Activated CD8-positive, alpha-beta memory T cell treated with anti-CD3 and anti-CD28 coated beads, Interleukin-2, amount 50 U/mL, for 1 hour (primary cell): Measurements from ENCODE around the gene SLC25A39.
"Not testable (repeated sequence)": the region's sequence is repeated elsewhere in the genome, so short reads cannot be mapped to it uniquely, and the experiment has no call there.

ENCODE experiments used
- DNase-seq: peaks from one replicate; pipeline ENCODE4 v3.0.0-alpha.2; 2020; ENCODE audit errors: extremely low read depth

The SLC25A39 gene

DNA sequence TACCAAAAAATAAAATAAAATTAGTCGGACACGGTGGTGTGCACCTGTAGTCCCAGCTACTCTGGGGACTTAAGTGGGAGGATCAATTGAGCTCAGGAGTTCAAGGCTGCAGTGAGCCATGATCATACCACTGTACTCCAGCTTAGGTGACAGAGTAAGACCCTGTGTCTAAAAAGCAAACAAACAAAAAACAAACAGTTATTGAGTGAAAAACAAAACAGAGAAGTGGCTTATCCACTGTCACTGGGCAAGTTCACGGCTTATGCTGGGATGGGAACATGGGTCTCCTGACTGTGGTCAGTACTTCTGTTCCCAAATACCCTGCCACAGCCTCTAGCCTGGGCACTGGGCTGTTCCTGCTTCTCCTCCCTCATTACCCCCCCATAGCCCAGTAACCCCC lies 10.9 kb upstream of the SLC25A39 start:
- DNase-seq = no peak

DNA sequence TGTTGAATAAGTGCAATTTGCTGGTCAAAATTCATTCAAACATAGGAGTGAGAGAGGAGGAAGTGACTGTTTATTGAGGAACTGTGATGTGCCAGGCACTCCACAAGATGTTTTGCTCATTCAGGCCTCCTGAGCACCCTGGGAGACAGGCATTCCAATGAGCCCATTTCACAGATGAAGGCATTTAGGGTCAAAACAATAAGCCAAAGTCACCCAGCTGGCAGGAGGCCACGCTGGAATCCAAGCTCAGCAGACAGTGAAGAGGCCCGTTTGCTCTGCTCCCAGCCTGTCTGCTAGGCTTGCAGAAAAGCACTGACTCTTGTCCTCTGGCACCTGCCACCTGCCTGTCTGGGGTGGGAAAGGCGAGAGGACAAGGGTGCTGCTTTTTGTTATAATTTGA lies 10.1 kb upstream of the SLC25A39 start:
- DNase-seq = no peak

DNA sequence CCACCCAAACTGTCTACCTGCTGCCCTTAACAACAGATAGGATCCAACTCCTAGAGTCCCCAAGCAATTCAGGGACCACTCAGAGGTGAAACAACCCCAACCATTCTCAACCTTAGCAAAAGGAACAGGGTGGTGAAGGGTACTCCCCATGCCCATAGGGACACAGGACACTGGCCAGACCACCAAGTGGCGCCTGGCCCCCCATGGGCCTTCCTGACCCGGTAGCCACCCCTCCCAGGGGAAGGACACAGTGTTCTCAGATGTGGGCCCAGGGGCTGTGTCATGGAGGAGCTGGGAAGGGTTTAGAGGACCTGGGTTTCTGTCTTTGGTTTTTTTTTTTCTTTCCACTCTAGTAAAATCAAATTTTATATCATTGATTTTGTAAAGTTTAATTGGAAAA lies 9.7 kb upstream of the SLC25A39 start:
- no peak for DNase-seq

DNA sequence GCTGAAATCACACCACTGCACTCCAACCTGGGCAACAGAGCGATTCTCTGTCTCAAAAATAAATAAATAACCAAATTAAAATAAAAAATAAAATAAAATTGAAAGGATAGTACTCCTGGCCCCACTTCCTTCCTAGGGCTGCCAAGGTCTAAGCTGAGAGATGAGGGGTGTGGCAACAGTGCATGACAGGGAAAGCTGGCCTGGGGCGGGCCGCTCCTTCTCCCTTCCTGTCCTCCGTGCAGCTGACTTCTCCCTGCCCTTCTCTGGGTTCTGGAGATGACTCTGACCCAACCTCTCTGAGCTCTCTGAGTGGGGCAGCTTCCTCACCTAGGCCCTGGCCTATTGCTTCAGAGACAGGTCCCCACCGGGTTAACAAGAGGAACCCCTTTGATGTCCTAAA lies 8.7 kb upstream of the SLC25A39 start:
- DNase-seq = no peak

DNA sequence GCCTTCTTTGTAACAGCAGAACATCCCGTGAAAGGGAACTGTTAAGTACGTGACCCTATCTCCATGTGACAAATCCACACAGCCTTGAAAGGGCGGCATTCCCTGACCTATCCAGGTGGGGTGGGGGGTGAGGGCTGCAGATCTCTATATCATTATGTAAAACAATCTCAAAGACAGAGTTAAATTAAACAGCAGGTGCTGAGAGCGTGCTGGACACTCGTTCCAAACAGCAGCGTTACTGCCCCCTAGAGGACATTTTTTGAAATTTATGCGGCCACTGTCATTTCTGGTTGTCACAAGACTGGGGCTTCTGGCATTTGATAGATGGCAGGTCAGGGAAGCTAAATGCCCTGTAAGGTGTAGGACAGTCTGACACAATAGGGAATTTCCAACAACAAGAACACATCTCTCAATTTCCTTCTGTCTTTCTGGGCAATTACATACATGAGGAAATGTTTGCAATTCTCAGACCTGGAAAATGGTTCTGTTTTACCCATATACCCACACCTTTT lies 6.7 kb upstream of the SLC25A39 start:
- DNase-seq = no peak

DNA sequence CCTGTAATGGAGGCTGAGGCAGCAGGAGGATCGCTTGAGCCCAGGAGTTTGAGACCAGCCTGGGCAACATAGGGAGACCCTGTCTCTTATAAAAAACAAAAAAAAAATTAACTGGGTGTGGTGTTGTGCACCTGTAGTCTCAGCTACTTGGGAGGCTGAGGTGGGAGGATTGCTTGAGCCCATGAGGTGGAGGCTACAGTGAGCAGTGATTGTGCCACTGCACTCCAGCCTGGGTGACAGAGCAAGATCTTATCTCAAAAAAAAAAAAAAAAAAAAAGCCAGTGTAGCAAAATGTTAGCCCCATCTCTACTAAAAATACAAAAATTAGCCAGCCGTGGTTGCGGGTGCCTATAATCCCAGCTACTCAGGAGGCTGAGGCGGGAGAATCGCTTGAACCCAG lies 5.6 kb upstream of the SLC25A39 start:
- not testable (repeated sequence) for DNase-seq

DNA sequence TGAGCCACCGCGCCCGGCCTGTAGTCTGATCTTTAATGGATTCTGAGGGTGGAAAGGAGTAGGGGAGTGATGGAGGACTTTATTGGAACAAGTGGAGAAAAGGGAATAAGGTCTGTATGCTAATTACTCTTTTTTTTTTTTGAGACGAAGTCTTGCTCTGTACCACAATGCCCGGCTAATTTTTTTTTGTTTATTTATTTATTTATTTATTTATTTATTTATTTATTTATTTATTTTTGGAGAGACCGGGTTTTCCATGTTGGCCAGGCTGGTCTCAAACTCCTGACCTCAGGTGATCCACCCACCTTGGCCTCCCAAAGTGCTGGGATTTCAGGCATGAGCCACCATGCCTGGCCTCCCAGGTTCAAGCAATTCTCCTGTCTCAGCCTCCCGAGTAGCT lies 4.9 kb upstream of the SLC25A39 start:
- not testable (repeated sequence) for DNase-seq

DNA sequence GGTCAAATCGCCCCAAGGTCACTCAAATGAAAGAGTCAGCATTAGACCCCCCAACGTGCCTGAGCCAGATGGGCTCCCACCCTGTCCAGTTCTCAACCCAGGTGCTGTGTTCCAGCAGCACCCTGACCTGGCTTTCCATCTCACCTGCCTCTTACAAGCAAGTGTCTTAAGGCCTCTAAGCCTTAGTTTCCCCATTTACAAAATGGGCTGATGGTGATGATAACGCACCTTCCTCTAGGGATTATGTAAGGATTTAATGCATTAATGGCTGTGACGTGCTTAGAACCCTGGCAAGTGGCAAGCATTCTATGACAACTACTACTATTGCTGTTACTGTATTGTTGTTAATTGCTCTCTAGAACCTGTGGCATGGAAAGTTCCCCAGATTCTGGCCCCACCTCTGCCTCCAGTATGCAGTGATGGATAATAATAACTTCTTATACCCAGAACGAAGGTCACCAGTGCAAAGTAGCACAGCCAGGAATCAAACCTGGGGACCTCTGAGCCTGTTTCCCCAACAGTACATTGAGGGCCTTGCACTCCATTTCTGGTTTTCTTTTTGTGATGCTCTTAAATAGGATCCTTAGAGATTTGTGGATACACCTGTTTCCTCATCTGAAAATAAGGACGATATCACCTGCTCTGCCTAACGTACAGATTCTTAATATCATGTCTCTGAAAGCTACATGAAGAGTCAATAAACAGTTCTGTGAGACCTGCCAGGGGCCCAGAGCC lies 3.3 kb upstream of the SLC25A39 start:
- DNase-seq = no peak

DNA sequence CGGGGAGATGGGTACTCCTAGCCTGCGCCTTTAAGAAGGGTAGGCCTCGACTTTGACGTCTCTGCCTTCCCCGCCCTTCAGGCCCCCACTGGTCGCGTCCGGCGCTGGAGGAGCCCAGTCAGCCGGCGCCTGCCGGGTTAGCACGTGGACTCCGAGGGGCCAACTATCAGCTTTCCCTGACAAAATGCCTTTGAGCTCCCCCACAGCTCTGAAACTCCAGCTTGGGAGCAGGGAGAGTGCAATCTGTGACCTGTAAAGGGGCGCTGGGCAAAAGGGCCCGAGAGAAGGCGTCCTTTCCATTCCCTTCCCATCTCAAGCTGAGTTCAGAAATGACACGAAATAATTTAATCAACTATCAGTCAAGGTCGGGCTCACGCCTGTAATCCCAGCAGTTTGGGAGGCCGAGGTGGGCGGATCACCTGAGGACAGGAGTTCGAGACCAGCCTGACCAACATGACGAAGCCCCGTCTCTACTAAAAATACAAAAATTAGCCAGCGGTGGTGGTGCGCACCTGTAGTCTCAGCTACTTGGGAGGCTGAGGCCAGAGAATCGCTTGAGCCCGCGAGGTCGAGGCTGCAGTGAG lies 2.3 kb upstream of the SLC25A39 start:
- DNase-seq = peak; percentile 80

DNA sequence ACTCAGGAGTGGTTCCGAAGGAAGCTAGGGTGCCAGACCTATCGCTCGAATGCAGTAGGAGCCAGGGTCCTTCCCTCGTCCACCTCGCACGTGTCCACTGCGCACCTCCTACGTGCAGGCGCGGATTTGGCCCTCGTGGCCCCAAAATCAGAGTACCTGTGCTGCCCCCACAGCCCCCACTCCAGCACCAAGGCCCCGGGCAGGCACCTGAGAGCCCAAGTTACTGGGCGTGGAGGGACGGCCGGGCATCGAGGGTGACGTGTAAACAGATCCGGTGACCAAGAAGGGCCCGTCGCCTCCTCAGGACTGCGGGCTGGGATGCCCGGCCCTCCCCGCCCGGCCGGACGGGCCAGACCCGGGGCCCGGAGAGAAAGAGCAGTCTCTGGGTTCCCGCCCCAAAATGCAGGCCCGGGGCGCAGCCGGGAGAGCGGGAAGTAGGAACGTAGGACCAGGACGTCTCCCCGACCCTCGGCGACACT lies 492 bp downstream of the SLC25A39 start:
- no peak for DNase-seq

DNA sequence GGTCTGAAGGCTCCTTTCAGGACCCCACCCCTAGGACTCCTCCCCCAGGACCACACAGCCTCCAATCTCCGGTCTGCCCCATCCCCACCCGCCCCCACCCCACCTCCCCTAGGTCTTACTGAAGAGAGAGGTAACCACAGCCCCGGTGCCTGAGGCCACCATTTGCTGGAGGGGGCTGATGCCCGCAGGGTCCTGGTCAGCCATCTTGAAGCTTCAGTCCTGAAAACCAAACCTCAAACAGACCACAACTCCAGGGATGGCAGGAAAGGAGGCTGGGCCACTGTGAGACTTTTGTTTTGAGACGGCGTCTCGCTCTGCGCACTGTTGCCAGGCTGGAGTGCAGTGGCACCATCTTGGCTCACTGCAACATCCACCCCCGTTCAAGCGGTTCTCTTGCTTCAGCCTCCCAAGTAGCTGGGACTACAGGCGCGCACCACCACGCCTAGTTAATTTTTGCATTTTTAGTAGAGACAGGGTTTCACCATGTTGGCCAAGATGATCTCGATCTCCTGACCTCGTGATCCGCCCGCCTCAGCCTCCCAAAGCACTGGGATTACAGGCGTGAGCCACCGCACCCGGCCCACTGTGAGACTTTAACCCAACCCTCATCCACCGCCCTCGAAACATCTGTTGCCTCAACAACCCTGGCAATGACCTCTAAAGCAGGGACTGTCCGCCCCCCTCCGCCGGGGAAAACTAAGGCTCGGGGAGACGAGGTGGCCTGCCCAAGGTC lies 1.1 kb downstream of the SLC25A39 start:
- no peak for DNase-seq

DNA sequence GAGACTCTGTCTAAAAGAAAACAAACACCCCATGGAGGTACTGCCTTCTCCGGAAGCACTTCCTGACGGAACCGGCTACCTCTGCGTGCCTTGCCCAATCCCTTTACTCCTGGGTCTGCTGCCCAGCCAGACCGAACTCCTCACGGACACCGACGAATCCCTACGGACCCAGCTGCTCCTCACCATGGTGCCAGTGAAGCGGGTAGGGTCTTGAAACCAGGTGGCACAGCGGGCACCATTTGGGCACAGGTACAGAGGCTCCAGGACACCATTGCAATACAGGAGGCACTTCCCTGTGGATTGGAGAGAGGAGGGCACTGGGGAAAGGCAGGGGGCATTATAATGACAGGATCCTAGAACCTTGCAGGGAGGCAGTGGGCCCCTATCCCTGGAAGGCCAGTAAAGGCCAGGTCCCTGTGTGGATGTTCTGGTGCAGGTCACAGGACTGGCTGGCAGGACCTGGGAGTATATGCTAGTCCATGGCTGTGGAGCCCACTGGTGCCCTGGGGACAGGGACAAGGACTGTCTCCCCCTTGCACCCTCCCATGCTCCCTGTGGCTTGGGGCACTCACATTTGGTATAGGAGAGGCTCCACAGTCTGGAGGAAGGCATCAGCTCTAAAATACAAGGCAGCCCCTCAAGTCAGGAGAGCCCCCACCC lies 2.3 kb downstream of the SLC25A39 start:
- DNase-seq = no peak

DNA sequence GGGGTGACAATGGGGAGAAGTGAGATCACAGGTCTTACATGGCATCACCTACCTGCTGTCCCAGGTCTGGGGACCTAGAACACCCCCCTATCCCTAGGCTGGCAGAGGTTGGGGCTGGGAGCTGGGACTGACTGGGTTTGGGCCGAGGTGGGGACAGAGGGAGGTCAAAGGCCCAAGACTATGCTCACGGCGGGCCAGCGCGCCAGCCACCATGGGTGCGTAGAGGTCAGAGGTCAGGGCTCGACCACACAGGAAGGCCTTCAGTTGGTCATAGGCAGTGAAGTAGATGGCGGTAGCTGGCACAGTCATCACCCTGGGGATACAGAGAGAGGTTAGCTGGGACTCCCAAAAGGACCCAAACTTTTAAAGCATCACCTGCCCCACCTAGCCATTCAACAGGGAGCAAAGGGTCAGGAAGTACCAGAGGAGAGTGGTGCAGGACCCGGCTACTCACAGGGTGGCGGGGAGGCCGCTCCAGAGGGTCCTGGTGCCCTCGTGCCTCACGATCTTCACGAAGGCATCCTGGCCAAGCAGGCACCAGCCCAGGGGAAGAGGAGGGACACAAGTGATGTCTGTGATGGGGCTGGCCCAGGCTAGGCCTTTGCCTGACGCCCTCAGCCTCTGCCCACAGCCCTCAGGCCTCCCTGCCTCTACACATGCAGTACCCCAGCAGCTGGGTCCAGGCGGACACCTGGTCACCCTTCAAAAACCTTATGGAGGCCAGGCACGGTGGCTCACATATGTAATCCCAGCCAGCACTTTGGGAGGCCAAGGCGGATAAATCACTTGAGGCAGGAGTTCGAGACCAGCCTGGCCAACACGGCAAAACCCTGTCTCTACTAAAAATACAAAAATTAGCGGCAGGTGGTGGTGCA lies 3.1 kb downstream of the SLC25A39 start:
- DNase-seq = no peak

DNA sequence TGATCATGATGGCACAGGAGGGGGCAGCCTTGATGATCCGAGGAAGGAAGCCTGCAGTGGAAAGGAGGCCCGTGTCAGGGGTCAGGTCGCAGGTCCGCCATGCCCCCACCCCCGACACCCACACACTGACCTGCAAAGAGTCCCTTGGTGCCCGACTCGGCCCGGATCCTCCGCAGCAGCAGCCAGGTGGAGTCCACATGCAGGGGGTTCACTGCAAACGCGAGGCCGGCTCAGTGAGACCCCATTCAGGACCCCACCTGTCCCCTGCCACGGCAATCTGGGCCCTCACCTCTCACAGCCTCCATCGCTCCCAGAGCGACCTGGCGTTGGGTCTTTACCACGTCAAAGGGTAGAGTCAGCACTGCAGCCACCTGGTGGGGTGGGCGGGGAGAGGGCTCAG lies 4.6 kb downstream of the SLC25A39 start:
- no peak for DNase-seq

DNA sequence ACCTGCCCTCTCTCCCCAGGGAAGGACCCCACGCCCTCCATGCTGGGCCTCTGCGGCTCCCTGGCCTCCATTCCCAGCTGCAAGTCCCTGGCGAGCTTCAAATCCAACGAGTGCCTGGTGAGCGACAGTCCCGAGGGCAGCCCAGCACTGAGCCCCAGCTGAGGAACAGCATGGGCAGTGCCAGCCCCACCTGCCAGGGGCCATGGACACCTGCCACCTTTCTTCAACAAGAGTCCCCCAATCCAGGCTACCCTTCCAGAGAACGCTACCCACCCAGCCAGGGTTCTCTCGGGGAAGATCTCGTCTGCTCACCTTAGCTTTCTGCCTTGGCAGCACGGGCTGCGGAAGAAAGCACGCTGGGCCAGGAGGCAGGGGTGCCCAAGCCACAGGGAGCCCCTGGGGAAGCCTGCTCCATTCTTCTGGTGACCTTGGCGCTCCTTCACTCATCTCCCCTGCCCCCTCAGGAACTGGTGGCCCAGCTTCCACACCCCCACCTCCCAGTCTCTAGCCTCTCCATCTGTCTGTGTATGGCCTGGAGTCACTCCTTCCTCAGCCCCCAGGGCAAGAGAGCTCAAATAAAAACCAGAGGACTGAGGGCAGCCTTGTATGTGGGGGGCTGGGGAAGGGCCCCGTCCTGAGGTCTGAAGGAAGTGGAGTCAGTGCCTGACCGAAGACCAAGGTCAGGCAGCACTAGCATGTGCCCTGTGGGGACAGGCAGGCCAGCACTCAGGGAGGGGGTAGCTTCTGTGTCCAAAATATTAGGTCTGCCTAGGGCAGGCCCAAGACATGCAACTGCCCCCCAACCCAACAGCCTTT lies 6.3 kb downstream of the SLC25A39 start:
- no peak for DNase-seq

DNA sequence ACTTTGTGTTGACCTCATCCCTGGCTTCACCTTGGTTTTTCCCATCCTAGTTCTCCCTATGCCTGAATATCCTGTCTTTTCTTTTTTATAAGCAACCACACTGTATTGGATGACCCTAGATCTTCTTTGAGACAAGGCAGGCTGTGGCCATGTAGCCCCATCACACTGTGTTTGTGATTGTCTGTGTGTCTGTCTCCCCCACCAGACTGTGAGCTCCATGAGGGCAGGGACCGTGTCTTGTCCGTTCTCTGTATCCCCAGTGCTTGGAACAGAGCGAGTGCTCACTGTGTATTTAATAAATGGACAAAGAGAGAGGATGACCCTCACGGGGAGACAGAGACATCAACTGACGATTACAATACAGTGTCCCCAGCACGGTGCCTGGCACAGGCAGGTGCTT lies 7.1 kb downstream of the SLC25A39 start:
- no peak for DNase-seq

DNA sequence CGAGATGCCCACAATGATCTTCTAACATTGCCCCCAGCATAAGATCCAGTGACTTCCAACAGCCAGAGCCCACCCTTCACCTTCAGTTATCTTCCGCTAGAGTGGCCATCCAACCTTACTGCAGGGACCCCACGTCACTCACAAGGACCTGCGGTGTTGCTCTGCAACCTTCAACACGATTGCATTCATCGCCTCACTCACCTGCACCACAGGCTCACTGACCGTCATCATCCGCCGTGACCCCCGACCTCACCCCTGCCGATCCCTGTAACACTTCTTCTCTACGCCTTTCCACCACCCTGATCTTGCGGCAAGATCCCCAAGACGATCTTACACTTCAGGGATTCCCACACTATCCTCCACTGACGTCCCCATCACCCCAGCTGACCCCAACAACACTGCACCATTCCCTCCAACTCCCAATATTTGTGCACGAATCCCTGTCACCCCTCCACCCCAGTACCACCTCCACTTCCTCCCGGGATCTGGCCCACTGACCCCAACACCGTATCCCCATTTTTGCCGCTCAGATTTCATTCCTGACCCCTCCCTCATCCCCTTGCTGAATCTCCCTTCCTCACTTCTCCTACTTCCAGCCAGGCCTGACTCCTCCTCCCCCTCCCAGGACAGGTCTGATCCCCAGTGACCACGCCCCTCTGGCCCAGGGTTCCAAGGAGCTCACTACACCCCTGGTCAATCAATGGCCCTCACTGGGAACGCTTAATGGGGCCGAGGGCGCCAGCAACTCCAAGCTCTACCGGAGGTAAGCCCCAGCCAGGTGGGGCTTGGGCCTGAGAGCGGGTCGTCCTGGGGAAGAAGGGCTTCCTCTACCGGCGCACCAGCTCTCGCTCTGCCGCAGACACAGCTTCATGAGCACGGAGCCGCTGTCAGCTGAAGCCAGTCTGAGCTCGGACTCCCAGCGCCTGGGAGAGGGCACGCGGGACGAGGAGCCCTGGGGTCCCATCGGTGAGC lies 8.6 kb downstream of the SLC25A39 start:
- no peak for DNase-seq

DNA sequence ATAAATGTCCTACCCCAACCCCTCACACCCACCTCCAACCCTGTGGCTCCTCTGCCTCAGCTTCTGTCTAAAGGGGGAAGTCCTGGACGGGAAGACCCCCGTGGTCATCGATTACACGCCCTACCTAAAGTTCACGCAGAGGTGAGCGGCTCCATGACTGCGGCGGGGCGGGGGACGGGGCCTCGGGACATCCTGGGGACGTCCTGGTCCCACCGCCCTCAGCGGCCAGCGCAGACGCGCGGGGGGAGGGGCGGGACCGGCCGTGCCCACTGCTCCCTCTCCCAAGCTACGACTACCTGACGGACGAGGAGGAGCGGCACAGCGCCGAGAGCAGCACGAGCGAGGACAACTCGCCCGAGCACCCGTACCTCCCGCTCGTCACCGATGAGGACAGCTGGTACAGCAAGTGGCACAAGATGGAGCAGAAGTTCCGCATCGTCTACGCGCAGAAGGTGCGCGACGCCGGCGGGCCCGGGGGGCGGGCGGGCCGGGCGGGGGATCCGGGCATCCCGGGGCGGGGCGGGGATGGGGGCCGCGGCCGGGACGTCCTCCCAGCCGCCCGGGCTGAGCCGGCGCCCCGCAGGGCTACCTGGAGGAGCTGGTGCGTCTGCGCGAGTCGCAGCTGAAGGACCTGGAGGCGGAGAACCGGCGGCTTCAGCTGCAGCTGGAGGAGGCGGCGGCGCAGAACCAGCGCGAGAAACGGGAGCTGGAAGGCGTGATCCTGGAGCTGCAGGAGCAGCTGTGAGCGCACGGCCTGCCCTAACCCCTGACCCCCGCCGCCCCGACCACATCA lies 9.6 kb downstream of the SLC25A39 start:
- DNase-seq = no peak
